Thyroid gland (tissue), 4 donors: Measurements from ENCODE around the gene JAKMIP2. TPM values are rescaled to one million over a fixed set of nuclear protein-coding genes. Genes with fewer than 3 reads are reported as not detected.

Experiments used
- DNase-seq, 2 donors: peaks; one replicate each; pipeline ENCODE4 v3.0.0-alpha.2; 2019
- H3K27ac ChIP-seq, 3 donors: fragments of 200-600 bp; sonication (generic); 1 replicate in 2 of 3; 2 replicates in 1 of 3; pipeline ENCODE4 v1.5.1; 2016 to 2019; ENCODE audit warnings: mild to moderate bottlenecking in 1 of 3, moderate library complexity in 1 of 3
- H3K27me3 ChIP-seq: fragments of 200-600 bp; sonication (generic); one replicate; pipeline ENCODE4 v1.5.1; 2019
- H3K36me3 ChIP-seq, 2 donors: fragments of 200-600 bp; sonication (generic); one replicate each; pipeline ENCODE4 v1.5.1; 2016 to 2019
- H3K4me1 ChIP-seq, 2 donors: fragments of 200-600 bp; sonication (generic); one replicate each; pipeline ENCODE4 v1.5.1; 2017 to 2019
- H3K4me3 ChIP-seq, 3 donors: fragments of 200-600 bp; sonication (generic); replicated peaks in 1 of 3; 1 replicate in 2 of 3; 2 replicates in 1 of 3; pipeline ENCODE4 v1.5.1; 2016; ENCODE audit warnings: mild to moderate bottlenecking in 1 of 3
- H3K9me3 ChIP-seq: fragments of 200-600 bp; sonication (generic); one replicate; pipeline ENCODE4 v1.5.1; 2017
- POLR2A ChIP-seq, 2 donors: fragments of 450-650 bp; IDR thresholded peaks; one replicate each; pipeline ENCODE4 v1.6.1; 2017; ENCODE audit warnings: antibody characterized with exemption in 2 of 2, mild to moderate bottlenecking in 2 of 2, moderate library complexity in 1 of 2
- WGBS, 2 donors: methylation state at CpG; one replicate each; pipeline ENCODE4 v1.1.5; 2017; 5-methylcytosine and 5-hydroxymethylcytosine counted together
- intact Hi-C: fragments of 100-400 bp; cut with DNase I; formaldehyde crosslinking; loops from one replicate; pipeline ENCODE4 v1.15.1; 2023
- total RNA-seq, 4 donors: library from RNA; depleted of rRNA; stranded (reverse); fragments of >200 nt; gene quantifications; one replicate each; pipeline ENCODE4 v1.2.3, GENCODE V29; 2016
- TF ChIP-seq, protein P1 (sequence below), 6 experiments: fragments of 200-600 bp in 3 of 6; fragments of 450-650 bp in 3 of 6; sonication (generic) in 3 of 6; IDR thresholded peaks; one replicate each; pipeline ENCODE4 v1.5.1; 2016 to 2019; ENCODE audit warnings: antibody characterized with exemption in 6 of 6, mild to moderate bottlenecking in 2 of 6, inconsistent platforms in 1 of 6, moderate library complexity in 1 of 6

JAKMIP2 gene
- total RNA-seq, 4 donors from 2014 or later, result under 0.01 to 0.75 (median 0.38) TPM

- Histone ChIP-seq H3K4me3 (no peak overlapping the region), H3K27me3 (no peaks in the 10 kb centered on the region), H3K4me1 (no peaks in the 10 kb centered on the region), H3K9me3 (no peaks in the 10 kb centered on the region), H3K27ac (no peak overlapping the region), H3K36me3 (no peaks in the 10 kb centered on the region)
- intact Hi-C loops, result no loop called here
- TF ChIP-seq, protein P1, sequence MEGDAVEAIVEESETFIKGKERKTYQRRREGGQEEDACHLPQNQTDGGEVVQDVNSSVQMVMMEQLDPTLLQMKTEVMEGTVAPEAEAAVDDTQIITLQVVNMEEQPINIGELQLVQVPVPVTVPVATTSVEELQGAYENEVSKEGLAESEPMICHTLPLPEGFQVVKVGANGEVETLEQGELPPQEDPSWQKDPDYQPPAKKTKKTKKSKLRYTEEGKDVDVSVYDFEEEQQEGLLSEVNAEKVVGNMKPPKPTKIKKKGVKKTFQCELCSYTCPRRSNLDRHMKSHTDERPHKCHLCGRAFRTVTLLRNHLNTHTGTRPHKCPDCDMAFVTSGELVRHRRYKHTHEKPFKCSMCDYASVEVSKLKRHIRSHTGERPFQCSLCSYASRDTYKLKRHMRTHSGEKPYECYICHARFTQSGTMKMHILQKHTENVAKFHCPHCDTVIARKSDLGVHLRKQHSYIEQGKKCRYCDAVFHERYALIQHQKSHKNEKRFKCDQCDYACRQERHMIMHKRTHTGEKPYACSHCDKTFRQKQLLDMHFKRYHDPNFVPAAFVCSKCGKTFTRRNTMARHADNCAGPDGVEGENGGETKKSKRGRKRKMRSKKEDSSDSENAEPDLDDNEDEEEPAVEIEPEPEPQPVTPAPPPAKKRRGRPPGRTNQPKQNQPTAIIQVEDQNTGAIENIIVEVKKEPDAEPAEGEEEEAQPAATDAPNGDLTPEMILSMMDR (IDR thresholded peaks at IDR 0.05), result no peak
- no peak for TF ChIP-seq POLR2A (IDR thresholded peaks at IDR 0.05)
- no peak for DNase-seq
Observed at GRCh38 chr5:147788023-147788422, 5.5 kb upstream of the JAKMIP2 start.

GRCh38 chr5:147786142-147786541 is 3.6 kb upstream of the JAKMIP2 start:
- Histone ChIP-seq H3K9me3 (no peaks in the 10 kb centered on the region), H3K36me3 (no peaks in the 10 kb centered on the region), H3K27ac (no peak overlapping the region), H3K4me3 (no peak overlapping the region), H3K4me1 (no peaks in the 10 kb centered on the region), H3K27me3 (no peaks in the 10 kb centered on the region)
- intact Hi-C loops, result no loop called here
- TF ChIP-seq POLR2A (IDR thresholded peaks at IDR 0.05), result no peak
- TF ChIP-seq, protein P1 (IDR thresholded peaks at IDR 0.05), result no peak
- WGBS, 2 donors, result 83 to 93% methylated on average over 2 of the region's 2 CpGs
- no peak for DNase-seq

GRCh38 chr5:147784146-147784987 is 1.8 kb upstream of the JAKMIP2 start:
- Histone ChIP-seq H3K27ac (no peak overlapping the region), H3K4me3 (no peak overlapping the region), H3K4me1 (no peaks in the 10 kb centered on the region), H3K27me3 (no peaks in the 10 kb centered on the region), H3K36me3 (no peaks in the 10 kb centered on the region), H3K9me3 (no peaks in the 10 kb centered on the region)
- TF ChIP-seq, protein P1 (IDR thresholded peaks at IDR 0.05), result no peak
- no peak for TF ChIP-seq POLR2A (IDR thresholded peaks at IDR 0.05)
- no peak for DNase-seq
- 75 to 76% methylated on average over 8 of the region's 8 CpGs for WGBS, 2 donors
- intact Hi-C loops, result no loop called here

DNA sequence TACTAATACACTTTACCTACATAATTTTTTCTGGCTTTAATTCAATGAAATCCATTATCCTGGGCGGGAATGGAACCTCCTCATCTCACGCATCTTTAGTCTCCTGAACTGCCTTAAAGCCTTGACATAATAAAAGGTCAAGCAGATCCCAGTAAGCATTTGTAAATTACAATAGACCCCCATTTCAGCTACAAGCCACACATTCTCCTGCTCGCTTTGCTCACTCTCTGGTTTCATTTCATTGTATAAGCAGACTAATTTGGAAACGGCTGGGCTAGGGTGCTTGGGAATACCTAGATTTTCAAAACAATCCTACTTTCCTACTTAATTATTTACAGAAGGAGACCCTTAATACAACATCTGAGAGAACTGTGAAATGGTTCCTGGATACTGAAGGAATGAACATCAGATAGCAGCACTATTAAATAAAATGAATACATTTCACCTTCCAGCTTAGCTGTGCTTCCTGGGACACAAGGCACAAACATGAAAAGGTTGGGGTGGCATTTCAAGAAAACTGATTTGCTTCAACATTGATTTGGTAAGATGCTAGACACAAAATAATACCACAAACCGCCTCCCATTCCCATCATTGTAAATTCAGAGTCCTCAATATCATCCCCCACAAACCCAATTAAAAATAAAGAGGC is 1.5 kb downstream of the JAKMIP2 start:
- no peak for DNase-seq
- 80 to 86% methylated on average over 5 of the region's 5 CpGs for WGBS, 2 donors
- H3K9me3 ChIP-seq, result no peaks in the 10 kb centered on the region

More for the DNA sequence above, 1.5 kb downstream of the JAKMIP2 start:
- Histone ChIP-seq H3K36me3 (no peaks in the 10 kb centered on the region), H3K27me3 (no peaks in the 10 kb centered on the region), H3K4me3 (no peak overlapping the region), H3K4me1 (no peaks in the 10 kb centered on the region), H3K27ac (no peak overlapping the region)
- no peak for TF ChIP-seq POLR2A (IDR thresholded peaks at IDR 0.05)
- TF ChIP-seq, protein P1 (IDR thresholded peaks at IDR 0.05), result no peak
- intact Hi-C loops, result no loop called here
